ENCODE data around the gene HINFP.

GRCh38 chr11:119085437-119085847, 35.9 kb upstream of the HINFP start:
- no peak for TF ChIP-seq REST (IDR thresholded peaks at IDR 0.05; ENCODE audit: low read depth)
- no peak for TF ChIP-seq TEAD4 (IDR thresholded peaks at IDR 0.05)
- no peak for TF ChIP-seq EGR1 (IDR thresholded peaks at IDR 0.05)
- TF ChIP-seq NFIC (IDR thresholded peaks at IDR 0.05), result no peak
- no peak for TF ChIP-seq TAF1 (IDR thresholded peaks at IDR 0.05; ENCODE audit: low read depth)
- TF ChIP-seq FOXM1 (IDR thresholded peaks at IDR 0.05; ENCODE audit: borderline replicate concordance, low read depth), result no peak
- no peak for TF ChIP-seq EP300 (IDR thresholded peaks at IDR 0.05; ENCODE audit: borderline replicate concordance)
- TF ChIP-seq MAX (IDR thresholded peaks at IDR 0.05), result no peak
- TF ChIP-seq YY1 (IDR thresholded peaks at IDR 0.05; ENCODE audit: low read depth), result no peak
- TF ChIP-seq ZBTB7A (IDR thresholded peaks at IDR 0.05; ENCODE audit: low read depth), result no peak
- no peak for TF ChIP-seq TCF12 (IDR thresholded peaks at IDR 0.05; ENCODE audit: low read depth)
- TF ChIP-seq USF1 (IDR thresholded peaks at IDR 0.05), result no peak
